GM12874 (cell line): Measurements from ENCODE around the gene SLC25A27.

Source experiments
- CTCF ChIP-seq: IDR thresholded peaks from 2 replicates; pipeline ENCODE4 v1.5.1; 2011; ENCODE audit warnings: low read depth, mild to moderate bottlenecking, control low read depth, low read length, moderate library complexity; ENCODE audit not compliant: insufficient read depth

The SLC25A27 gene

GRCh38 chr6:46637145-46637544 is 15.6 kb upstream of the SLC25A27 start:
- TF ChIP-seq CTCF = no peak

- no peak for TF ChIP-seq CTCF
Observed at GRCh38 chr6:46637933-46638332, 14.8 kb upstream of the SLC25A27 start.

GRCh38 chr6:46638650-46639049 is 14.1 kb upstream of the SLC25A27 start:
- TF ChIP-seq CTCF = no peak

- TF ChIP-seq CTCF = no peak
Observed at GRCh38 chr6:46642928-46643751, 9.6 kb upstream of the SLC25A27 start.

GRCh38 chr6:46645265-46645664 is 7.5 kb upstream of the SLC25A27 start:
- TF ChIP-seq CTCF = no peak

GRCh38 chr6:46648869-46649492 is 3.8 kb upstream of the SLC25A27 start:
- no peak for TF ChIP-seq CTCF

- no peak for TF ChIP-seq CTCF
Observed at GRCh38 chr6:46651006-46651405, 1.8 kb upstream of the SLC25A27 start.
